ENCODE data around the gene PKP2. TPM values are rescaled to one million over a fixed set of nuclear protein-coding genes. Genes with fewer than 3 reads are reported as not detected.

PKP2 gene
- total and polyA plus RNA-seq, 2 of the 8 experiments (the other 6 are each of a cell fraction or from before 2014, with no cell fraction given) = 9.6 to 44.8 TPM

- H3K4me1 ChIP-seq (replicated peaks in 1 of 4; ENCODE audit: control insufficient read depth in 3 of 4, insufficient read depth in 4 of 4, low read length in 3 of 4) = peaks cover 0 to 14% (median 3%) of the 10 kb centered on the region in 4 experiments; a peak in 4 of 7 replicates
- H4K20me1 ChIP-seq (replicated peaks in 1 of 2; ENCODE audit: control insufficient read depth in 1 of 2, insufficient read depth in 2 of 2, low read length in 2 of 2) = no peaks in the 10 kb centered on the region
- H4K8ac ChIP-seq (ENCODE audit: extremely low read depth, insufficient read depth, low read length) = no peak overlapping the region
- H3K23me2 ChIP-seq (ENCODE audit: low read depth, low read length) = no peaks in the 10 kb centered on the region
- no peak for FAIRE-seq
- TF ChIP-seq SAP30 (IDR thresholded peaks at IDR 0.05; ENCODE audit: insufficient read depth, insufficient replicate concordance, low read length) (no peak), POLR2A (IDR thresholded peaks at IDR 0.05; ENCODE audit: control extremely low read depth in 1 of 2, low read depth in 2 of 2, low read length in 2 of 2) (no peak), CHD2 (IDR thresholded peaks at IDR 0.05; ENCODE audit: low read length) (no peak), CTCF (IDR thresholded peaks at IDR 0.05; ENCODE audit: control extremely low read depth in 1 of 3, insufficient read depth in 1 of 3, low read depth in 1 of 3, low read length in 3 of 3) (no peak), BACH1 (IDR thresholded peaks at IDR 0.05; ENCODE audit: low read length) (no peak), GTF2F1 (IDR thresholded peaks at IDR 0.05; ENCODE audit: borderline replicate concordance, low read depth, low read length) (no peak), SIRT6 (IDR thresholded peaks at IDR 0.05; ENCODE audit: low read length) (no peak), YY1 (IDR thresholded peaks at IDR 0.05; ENCODE audit: low read depth, low read length) (no peak), SP1 (IDR thresholded peaks at IDR 0.05; ENCODE audit: low read depth, low read length) (no peak)
- H2AFZ ChIP-seq (ENCODE audit: low read length) = no peak overlapping the region
- H4K5ac ChIP-seq (ENCODE audit: insufficient read length, low read depth, low read length) = no peak overlapping the region
- DNase-seq (ENCODE audit: low read depth in 1 of 2, low spot score in 2 of 2) = no peak
- H3K56ac ChIP-seq (replicated peaks; ENCODE audit: insufficient read length, low read depth, low read length) = no peak overlapping the region
- H3K9me3 ChIP-seq (ENCODE audit: insufficient read depth in 2 of 2, low read depth in 1 of 2, low read length in 1 of 2) = no peaks in the 10 kb centered on the region
- no peak overlapping the region for H2BK15ac ChIP-seq (ENCODE audit: low read length)
- 87% methylated on average over 2 of the region's 2 CpGs; no CpG with 5 or more reads in 1 of the 2 experiments for WGBS, 2 experiments (ENCODE audit: extremely low coverage in 1 of 2, insufficient coverage in 1 of 2, insufficient read length in 1 of 2, insufficient replicate concordance in 2 of 2, low coverage in 1 of 2, low lambda C conversion rate in 2 of 2, missing lambda C conversion rate in 1 of 2)
- no peaks in the 10 kb centered on the region for H3K79me2 ChIP-seq (ENCODE audit: control insufficient read depth in 1 of 2, insufficient read depth in 2 of 2, low read length in 2 of 2)
- no peak overlapping the region for H3K14ac ChIP-seq (ENCODE audit: insufficient read length)
- H3K23ac ChIP-seq (ENCODE audit: insufficient read length) = no peak overlapping the region
- no peaks in the 10 kb centered on the region for H3K27me3 ChIP-seq (replicated peaks in 1 of 4; ENCODE audit: control insufficient read depth in 3 of 4, extremely low read depth in 1 of 4, insufficient read depth in 3 of 4, low read length in 3 of 4)
- H3K4me3 ChIP-seq (ENCODE audit: extremely low read depth in 1 of 4, insufficient read depth in 2 of 4, low read depth in 3 of 4, low read length in 4 of 4) = no peak overlapping the region; a peak in 1 of 8 replicates
- ChIA-PET CTCF (ENCODE audit: partially characterized antibody) (interaction anchor here (0.7 to 1.4 kb wide), 2 partner anchors 10 to 24 kb away, joined by 3 to 6 read pairs; no protein-coding TSS in a partner anchor), POLR2A (ENCODE audit: partially characterized antibody) (no interaction called here)
- H2BK5ac ChIP-seq (ENCODE audit: low read depth, low read length) = no peak overlapping the region
- peaks cover 0 to 2% (median 0%) of the 10 kb centered on the region in 4 experiments; a peak in 1 of 8 replicates for H3K36me3 ChIP-seq (ENCODE audit: control insufficient read depth in 2 of 4, insufficient read depth in 4 of 4, low read length in 3 of 4)
- 0 out of 4 replicates have a peak overlapping the region, but pooled peaks of 1 of the 2 experiments have one; percentile 24 for H3K4me2 ChIP-seq (ENCODE audit: insufficient read depth in 1 of 2, low read depth in 2 of 2, low read length in 2 of 2)
- no peak overlapping the region for H2BK120ac ChIP-seq (replicated peaks; ENCODE audit: low read depth, low read length)
- no peak overlapping the region for H3K9ac ChIP-seq (replicated peaks in 1 of 4; ENCODE audit: extremely low read depth in 1 of 4, low read depth in 3 of 4, low read length in 3 of 4)
- H2AK5ac ChIP-seq (ENCODE audit: low read depth, low read length) = no peak overlapping the region
- no peak overlapping the region for H3K4ac ChIP-seq (replicated peaks; ENCODE audit: insufficient read length, low read depth, low read length)
- no peak overlapping the region for H2BK12ac ChIP-seq (ENCODE audit: low read depth, low read length)
- no peak overlapping the region for H4K91ac ChIP-seq (replicated peaks; ENCODE audit: insufficient read length, low read length)
- H3K27ac ChIP-seq (ENCODE audit: low read depth, low read length) = no peak overlapping the region
- no peaks in the 10 kb centered on the region for H3K79me1 ChIP-seq (ENCODE audit: low read depth, low read length)
- no peak overlapping the region for H3K18ac ChIP-seq (ENCODE audit: extremely low read depth, low read length)
- no peak overlapping the region for H2BK20ac ChIP-seq (ENCODE audit: low read length)
Measured at GRCh38 chr12:32834122-32834521, 62.5 kb downstream of the PKP2 start.
